Activated CD4-positive, alpha-beta T cell treated with anti-CD3 and anti-CD28 coated beads for 48 hours (primary cell): ENCODE data around the gene NSD2.

Experiments used
- DNase-seq: peaks from one replicate; pipeline ENCODE4 v3.0.0-alpha.2; 2020

The NSD2 gene

GRCh38 chr4:1975391-1975801 is 104.2 kb downstream of the NSD2 start:
- no peak for DNase-seq

GRCh38 chr4:1975880-1976279 is 104.7 kb downstream of the NSD2 start:
- no peak for DNase-seq

GRCh38 chr4:1976416-1977352 is 105.5 kb downstream of the NSD2 start:
- no peak for DNase-seq

- DNase-seq, result no peak
Measured at GRCh38 chr4:1978226-1978625, 107.0 kb downstream of the NSD2 start.

GRCh38 chr4:1978741-1979476 is 107.7 kb downstream of the NSD2 start:
- DNase-seq, result no peak

GRCh38 chr4:1979477-1980196 is 108.4 kb downstream of the NSD2 start:
- no peak for DNase-seq

GRCh38 chr4:1980561-1981041 is 109.4 kb downstream of the NSD2 start:
- DNase-seq, result no peak

GRCh38 chr4:1981251-1982058 is 110.3 kb downstream of the NSD2 start:
- DNase-seq, result peak; percentile 38

GRCh38 chr4:1982124-1983052 is 111.2 kb downstream of the NSD2 start:
- no peak for DNase-seq

- DNase-seq, result no peak
Measured at GRCh38 chr4:1983053-1983845, 112.1 kb downstream of the NSD2 start.

GRCh38 chr4:1983846-1984405 is 112.7 kb downstream of the NSD2 start:
- DNase-seq, result no peak

GRCh38 chr4:1984406-1985191 is 113.4 kb downstream of the NSD2 start:
- DNase-seq, result no peak

- DNase-seq, result no peak
Measured at GRCh38 chr4:1985294-1985693, 114.1 kb downstream of the NSD2 start.

- no peak for DNase-seq
Measured at GRCh38 chr4:1985780-1986577, 114.8 kb downstream of the NSD2 start.

GRCh38 chr4:1986578-1987210 is 115.5 kb downstream of the NSD2 start:
- no peak for DNase-seq

GRCh38 chr4:1987296-1987695 is 116.1 kb downstream of the NSD2 start:
- no peak for DNase-seq

GRCh38 chr4:1987721-1988326 is 116.6 kb downstream of the NSD2 start:
- DNase-seq, result no peak
